ENCODE results near the gene ITCH. TPM values are rescaled to one million over a fixed set of nuclear protein-coding genes. Genes with fewer than 3 reads are reported as not detected.

Gene ITCH
- total RNA-seq, 1 experiment from 2014 or later = 78.8 TPM

DNA sequence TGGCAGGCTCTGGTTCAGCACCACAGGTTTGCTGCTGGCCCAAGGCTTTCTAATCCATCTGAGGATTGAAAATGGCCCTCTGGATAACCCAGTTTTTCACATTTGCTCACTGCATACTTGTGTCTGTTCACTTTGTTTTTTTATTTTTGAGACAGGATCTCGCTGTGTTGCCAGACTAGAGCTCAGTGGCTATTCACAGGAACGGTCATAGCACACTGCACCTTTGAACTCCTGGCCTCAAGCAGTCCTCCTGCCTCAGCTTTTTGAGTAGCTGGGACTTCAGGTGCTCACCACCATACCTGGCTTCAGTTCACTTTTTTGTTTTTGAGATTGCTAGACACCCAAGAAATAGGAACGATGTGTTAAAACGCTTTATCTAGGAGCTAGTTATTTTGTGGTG, 57.9 kb downstream of the ITCH start:
- Histone ChIP-seq H3K4me1 (ENCODE audit: control insufficient read depth in 1 of 2, insufficient read depth in 2 of 2, low read length in 2 of 2) (no peaks in the 10 kb centered on the region), H3K27me3 (ENCODE audit: insufficient read depth, low read length) (no peaks in the 10 kb centered on the region), H2AFZ (ENCODE audit: low read depth, low read length, poor library complexity, severe bottlenecking) (no peak overlapping the region), H3K4me2 (ENCODE audit: low read length) (no peak overlapping the region), H3K4me3 (replicated peaks in 1 of 2; ENCODE audit: low read depth in 1 of 2, low read length in 2 of 2) (no peak overlapping the region), H4K20me1 (ENCODE audit: insufficient read depth) (0 out of 2 replicates have a peak, but pooled peaks cover 5% of the 10 kb centered on the region), H3K9me3 (ENCODE audit: control insufficient read depth in 1 of 2, insufficient read depth in 1 of 2, low read depth in 1 of 2, low read length in 2 of 2) (no peaks in the 10 kb centered on the region), H3K27ac (ENCODE audit: low read depth, low read length) (no peak overlapping the region), H3K9ac (ENCODE audit: low read length) (no peak overlapping the region), H3K79me2 (ENCODE audit: insufficient read depth, low read length) (peaks cover 58% of the 10 kb centered on the region), H3K9me2 (ENCODE audit: insufficient read depth) (no peaks in the 10 kb centered on the region), H3K36me3 (ENCODE audit: control insufficient read depth in 1 of 2, insufficient read depth in 2 of 2, low read length in 2 of 2) (peaks cover 7 to 14% of the 10 kb centered on the region in 2 experiments; a peak in 2 of 4 replicates)
- no peak for DNase-seq (ENCODE audit: low read depth, low spot score)
- intact Hi-C loops (cut with micrococcal nuclease) = no loop called here
- no TSS peak for BruUV-seq (replicated peaks)
- RAD21 ChIA-PET (ENCODE audit: low non-redundant PET in 1 of 2, low total read pairs in 2 of 2, uncharacterized antibody in 2 of 2, unreplicated experiment in 2 of 2) = no interaction called here
- no peak for ATAC-seq
- POLR2A ChIA-PET = no interaction called here
- TF ChIP-seq EZH2 (IDR thresholded peaks at IDR 0.05) (no peak), SIN3A (IDR thresholded peaks at IDR 0.05; ENCODE audit: low read depth) (no peak), ZNF274 (IDR thresholded peaks at IDR 0.05; ENCODE audit: low read depth, low read length) (no peak), EZH2phosphoT487 (IDR thresholded peaks at IDR 0.05; ENCODE audit: borderline replicate concordance) (no peak), JUND (IDR thresholded peaks at IDR 0.05) (no peak), CBX3 (IDR thresholded peaks at IDR 0.05; ENCODE audit: low read depth) (no peak), SRF (IDR thresholded peaks at IDR 0.05; ENCODE audit: low read depth) (no peak), POLR2A (IDR thresholded peaks at IDR 0.05; ENCODE audit: borderline replicate concordance, extremely low read depth, insufficient read depth, insufficient read length) (no peak), CEBPB (IDR thresholded peaks at IDR 0.05; ENCODE audit: low read depth) (no peak), ZFX (IDR thresholded peaks at IDR 0.05) (no peak), SP1 (IDR thresholded peaks at IDR 0.05; ENCODE audit: low read depth) (no peak)
- TF ChIP-seq, protein P1, sequence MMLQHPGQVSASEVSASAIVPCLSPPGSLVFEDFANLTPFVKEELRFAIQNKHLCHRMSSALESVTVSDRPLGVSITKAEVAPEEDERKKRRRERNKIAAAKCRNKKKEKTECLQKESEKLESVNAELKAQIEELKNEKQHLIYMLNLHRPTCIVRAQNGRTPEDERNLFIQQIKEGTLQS (IDR thresholded peaks at IDR 0.05) = no peak
- TF ChIP-seq, protein P2, sequence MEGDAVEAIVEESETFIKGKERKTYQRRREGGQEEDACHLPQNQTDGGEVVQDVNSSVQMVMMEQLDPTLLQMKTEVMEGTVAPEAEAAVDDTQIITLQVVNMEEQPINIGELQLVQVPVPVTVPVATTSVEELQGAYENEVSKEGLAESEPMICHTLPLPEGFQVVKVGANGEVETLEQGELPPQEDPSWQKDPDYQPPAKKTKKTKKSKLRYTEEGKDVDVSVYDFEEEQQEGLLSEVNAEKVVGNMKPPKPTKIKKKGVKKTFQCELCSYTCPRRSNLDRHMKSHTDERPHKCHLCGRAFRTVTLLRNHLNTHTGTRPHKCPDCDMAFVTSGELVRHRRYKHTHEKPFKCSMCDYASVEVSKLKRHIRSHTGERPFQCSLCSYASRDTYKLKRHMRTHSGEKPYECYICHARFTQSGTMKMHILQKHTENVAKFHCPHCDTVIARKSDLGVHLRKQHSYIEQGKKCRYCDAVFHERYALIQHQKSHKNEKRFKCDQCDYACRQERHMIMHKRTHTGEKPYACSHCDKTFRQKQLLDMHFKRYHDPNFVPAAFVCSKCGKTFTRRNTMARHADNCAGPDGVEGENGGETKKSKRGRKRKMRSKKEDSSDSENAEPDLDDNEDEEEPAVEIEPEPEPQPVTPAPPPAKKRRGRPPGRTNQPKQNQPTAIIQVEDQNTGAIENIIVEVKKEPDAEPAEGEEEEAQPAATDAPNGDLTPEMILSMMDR (IDR thresholded peaks at IDR 0.05 in 2 of 3, conservative IDR thresholded peaks at IDR 0.05 in 1 of 3; ENCODE audit: borderline replicate concordance in 1 of 3, insufficient read depth in 1 of 3, low read depth in 2 of 3, low read length in 2 of 3) = no peak
- TF ChIP-seq, protein P3, sequence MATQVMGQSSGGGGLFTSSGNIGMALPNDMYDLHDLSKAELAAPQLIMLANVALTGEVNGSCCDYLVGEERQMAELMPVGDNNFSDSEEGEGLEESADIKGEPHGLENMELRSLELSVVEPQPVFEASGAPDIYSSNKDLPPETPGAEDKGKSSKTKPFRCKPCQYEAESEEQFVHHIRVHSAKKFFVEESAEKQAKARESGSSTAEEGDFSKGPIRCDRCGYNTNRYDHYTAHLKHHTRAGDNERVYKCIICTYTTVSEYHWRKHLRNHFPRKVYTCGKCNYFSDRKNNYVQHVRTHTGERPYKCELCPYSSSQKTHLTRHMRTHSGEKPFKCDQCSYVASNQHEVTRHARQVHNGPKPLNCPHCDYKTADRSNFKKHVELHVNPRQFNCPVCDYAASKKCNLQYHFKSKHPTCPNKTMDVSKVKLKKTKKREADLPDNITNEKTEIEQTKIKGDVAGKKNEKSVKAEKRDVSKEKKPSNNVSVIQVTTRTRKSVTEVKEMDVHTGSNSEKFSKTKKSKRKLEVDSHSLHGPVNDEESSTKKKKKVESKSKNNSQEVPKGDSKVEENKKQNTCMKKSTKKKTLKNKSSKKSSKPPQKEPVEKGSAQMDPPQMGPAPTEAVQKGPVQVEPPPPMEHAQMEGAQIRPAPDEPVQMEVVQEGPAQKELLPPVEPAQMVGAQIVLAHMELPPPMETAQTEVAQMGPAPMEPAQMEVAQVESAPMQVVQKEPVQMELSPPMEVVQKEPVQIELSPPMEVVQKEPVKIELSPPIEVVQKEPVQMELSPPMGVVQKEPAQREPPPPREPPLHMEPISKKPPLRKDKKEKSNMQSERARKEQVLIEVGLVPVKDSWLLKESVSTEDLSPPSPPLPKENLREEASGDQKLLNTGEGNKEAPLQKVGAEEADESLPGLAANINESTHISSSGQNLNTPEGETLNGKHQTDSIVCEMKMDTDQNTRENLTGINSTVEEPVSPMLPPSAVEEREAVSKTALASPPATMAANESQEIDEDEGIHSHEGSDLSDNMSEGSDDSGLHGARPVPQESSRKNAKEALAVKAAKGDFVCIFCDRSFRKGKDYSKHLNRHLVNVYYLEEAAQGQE (IDR thresholded peaks at IDR 0.05; ENCODE audit: low read depth) = no peak
- TF ChIP-seq, protein P4, sequence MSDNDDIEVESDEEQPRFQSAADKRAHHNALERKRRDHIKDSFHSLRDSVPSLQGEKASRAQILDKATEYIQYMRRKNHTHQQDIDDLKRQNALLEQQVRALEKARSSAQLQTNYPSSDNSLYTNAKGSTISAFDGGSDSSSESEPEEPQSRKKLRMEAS (IDR thresholded peaks at IDR 0.05) = no peak
- CTCF ChIA-PET = no interaction called here
